K562 (cell line): ENCODE data around the gene TRIM38. TPM values are rescaled to one million over a fixed set of nuclear protein-coding genes. Genes with fewer than 3 reads are reported as not detected.

Source experiments
- CHAMP1 ChIP-seq: fragments of 450-650 bp; IDR thresholded peaks from 2 replicates; pipeline ENCODE4 v1.6.1; 2016; ENCODE audit warnings: mild to moderate bottlenecking
- CSDE1 ChIP-seq, 2 experiments: fragments of 450-650 bp; IDR thresholded peaks; 2 replicates each; pipeline ENCODE4 v1.6.1; 2016; ENCODE audit warnings: mild to moderate bottlenecking in 1 of 2
- FIP1L1 ChIP-seq: fragments of 200-400 bp; formaldehyde crosslinking; IDR thresholded peaks from 2 replicates; pipeline ENCODE4 v1.6.1; 2018; ENCODE audit warnings: mild to moderate bottlenecking, low read depth, low read length; ENCODE audit not compliant: poor library complexity, severe bottlenecking
- FOXJ2 ChIP-seq: fragments of 200-800 bp; sonication (Bioruptor generic); IDR thresholded peaks from 2 replicates; pipeline ENCODE4 v1.6.1; 2016; ENCODE audit warnings: missing genetic modification characterization, missing compliant biosample characterization
- GTF2B ChIP-seq: IDR thresholded peaks from 2 replicates; pipeline ENCODE4 v1.6.1; 2011; ENCODE audit not compliant: insufficient read length; ENCODE audit errors: extremely low read depth
- HNRNPUL1 ChIP-seq: fragments of 200-400 bp; formaldehyde crosslinking; IDR thresholded peaks from 2 replicates; pipeline ENCODE4 v1.6.1; 2017; ENCODE audit warnings: low read length
- KDM2B ChIP-seq: fragments of 250-450 bp; sonication (Bioruptor Pico); IDR thresholded peaks from 2 replicates; pipeline ENCODE4 v1.8.0; 2021; ENCODE audit warnings: mild to moderate bottlenecking, moderate library complexity
- NR1H2 ChIP-seq: sonication (generic); formaldehyde crosslinking; IDR thresholded peaks from 2 replicates; pipeline ENCODE4 v1.4.0; 2020; ENCODE audit warnings: mild to moderate bottlenecking, missing genetic modification reagents
- TEAD1 ChIP-seq, 2 experiments: fragments of 450-650 bp in 1 of 2; sonication (generic) in 1 of 2; formaldehyde crosslinking; IDR thresholded peaks; 2 replicates each; pipeline versions ENCODE4 v1.4.0 to v1.8.0; 2020 to 2022; ENCODE audit warnings: mild to moderate bottlenecking in 2 of 2, missing genetic modification reagents in 1 of 2
- ZBTB40 ChIP-seq, 2 experiments: fragments of 450-650 bp in 1 of 2; sonication (generic) in 1 of 2; formaldehyde crosslinking in 1 of 2; IDR thresholded peaks; 2 replicates each; pipeline versions ENCODE4 v1.7.1 to v1.9.0; 2016 to 2022; ENCODE audit warnings: inconsistent platforms in 1 of 2, mild to moderate bottlenecking in 1 of 2, missing genetic modification reagents in 1 of 2
- ZC3H4 ChIP-seq: sonication (generic); formaldehyde crosslinking; IDR thresholded peaks from 2 replicates; pipeline ENCODE4 v1.9.0; 2021; ENCODE audit warnings: missing genetic modification reagents, borderline replicate concordance
- ZNF140 ChIP-seq: fragments of 250-450 bp; sonication (Bioruptor Pico); IDR thresholded peaks from 2 replicates; pipeline ENCODE4 v1.8.0; 2021; ENCODE audit warnings: moderate library complexity, mild to moderate bottlenecking, inconsistent platforms
- ZNF253 ChIP-seq: fragments of 250-450 bp; sonication (Bioruptor Pico); conservative IDR thresholded peaks from 2 replicates; pipeline ENCODE4 v1.6.1; 2021; ENCODE audit warnings: mild to moderate bottlenecking
- ZSCAN32 ChIP-seq: fragments of 450-650 bp; formaldehyde crosslinking; IDR thresholded peaks from 2 replicates; pipeline ENCODE4 v1.4.0; 2020; ENCODE audit warnings: mild to moderate bottlenecking, moderate library complexity
- polyA plus RNA-seq, 8 experiments: library from polyadenylated mRNA; depleted of rRNA in 4 of 8; stranded (reverse) in 5 of 8; unstranded in 3 of 8; fragments of >200 nt; fragmentation: Nextera tagmentation in 2 of 8; fragmentation: Illumina TruSeq in 1 of 8; extraction: Ambion mirVana in 2 of 8; extraction: Trizol in 1 of 8; gene quantifications; 2 replicates each; pipeline versions ENCODE4 v1.2.1 to v1.2.3, GENCODE V29; 2011 to 2014; ENCODE audit warnings: inconsistent platforms in 1 of 8, missing spikeins in 1 of 8
- total RNA-seq, 7 experiments: library from RNA; depleted of rRNA in 6 of 7; stranded (reverse); fragments of >200 nt in 6 of 7; fragmentation: Illumina TruSeq in 2 of 7; extraction: Trizol in 2 of 7; gene quantifications; 2 replicates each; pipeline versions ENCODE4 v1.2.1 to v1.2.3, GENCODE V29; 2011 to 2021; ENCODE audit warnings: low replicate concordance in 1 of 7

TRIM38 gene
- total and polyA plus RNA-seq, 9 of the 15 experiments (the other 6 are each of a cell fraction or from before 2014, with no cell fraction given): 1.7 to 6.7 (median 6.3) TPM

GRCh38 chr6:26032340-26033084, 69.9 kb downstream of the TRIM38 start (continued):
- TF ChIP-seq FOXJ2 (tag) (no peak), TEAD1 (CRISPR knock-in tag; IDR thresholded peaks at IDR 0.05) (peak in 1 of 2 experiments; percentile 94; a peak in 2 of 4 replicates), ZC3H4 (peak; percentile 98; the same call in 1 of the 2 replicates), FIP1L1 (peak; percentile 95), KDM2B (CRISPR knock-in tag) (peak; percentile 46; the same call in 1 of the 2 replicates), ZNF140 (CRISPR knock-in tag) (0 out of 2 replicates have a peak, but pooled peaks have one; percentile 18), CSDE1 (IDR thresholded peaks at IDR 0.05) (no peak), NR1H2 (CRISPR knock-in tag) (0 out of 2 replicates have a peak, but pooled peaks have one; percentile 15), ZNF253 (CRISPR knock-in tag) (0 out of 2 replicates have a peak, but pooled peaks have one; percentile 65), ZSCAN32 (CRISPR knock-in tag) (peak; percentile 38; the same call in 1 of the 2 replicates), GTF2B (no peak), ZBTB40 (IDR thresholded peaks at IDR 0.05) (no peak), ZBTB40 (CRISPR knock-in tag; IDR thresholded peaks at IDR 0.05) (no peak), CHAMP1 (no peak), HNRNPUL1 (peak; percentile 58; the same call in 1 of the 2 replicates)
